DND-41 (cell line): ENCODE results near the gene SCG5.

Experiments
- ATAC-seq: fragments of 200-7000 bp; cut with Tn5 transposase; 3 replicates; pipeline ENCODE4 v1.9.1; 2021; ENCODE audit warnings: low read depth; ENCODE audit not compliant: insufficient read depth
- DNase-seq: peaks from one replicate; pipeline ENCODE4 v3.0.0-alpha.2; 2020
- H2AFZ ChIP-seq: 2 replicates; pipeline ENCODE4 v1.6.0; 2012; ENCODE audit warnings: low read depth, low read length
- H3K27ac ChIP-seq: 2 replicates; pipeline ENCODE4 v1.5.1; 2012; ENCODE audit warnings: low read length, inconsistent platforms
- H3K27me3 ChIP-seq: fragments of 200-600 bp; sonication (generic); 2 replicates; pipeline ENCODE4 v1.6.0; 2012; ENCODE audit warnings: low read length, mild to moderate bottlenecking, inconsistent platforms; ENCODE audit not compliant: insufficient read depth, poor library complexity
- H3K36me3 ChIP-seq: 2 replicates; pipeline ENCODE4 v1.5.1; 2012; ENCODE audit warnings: low read length, inconsistent platforms; ENCODE audit not compliant: insufficient read depth
- H3K4me1 ChIP-seq: 2 replicates; pipeline ENCODE4 v1.5.1; 2012; ENCODE audit warnings: mild to moderate bottlenecking, low read length; ENCODE audit not compliant: insufficient read depth
- H3K4me2 ChIP-seq: 2 replicates; pipeline ENCODE4 v1.6.0; 2012; ENCODE audit warnings: mild to moderate bottlenecking, moderate library complexity, low read length, inconsistent platforms; ENCODE audit not compliant: insufficient read depth
- H3K4me3 ChIP-seq, 2 experiments: fragments of 200-600 bp in 1 of 2; shearing (Covaris generic) in 1 of 2; 2 replicates each; pipeline ENCODE4 v1.5.1; 2012 to 2016; ENCODE audit warnings: inconsistent platforms in 2 of 2, low read length in 2 of 2, mild to moderate bottlenecking in 2 of 2, low read depth in 1 of 2, moderate library complexity in 1 of 2
- H3K79me2 ChIP-seq: 2 replicates; pipeline ENCODE4 v1.6.0; 2012; ENCODE audit warnings: low read length, inconsistent platforms; ENCODE audit not compliant: insufficient read depth
- H3K9ac ChIP-seq: 2 replicates; pipeline ENCODE4 v1.6.0; 2012; ENCODE audit warnings: low read depth, mild to moderate bottlenecking, inconsistent platforms, low read length, moderate library complexity
- H3K9me3 ChIP-seq: 2 replicates; pipeline ENCODE4 v1.5.1; 2012; ENCODE audit warnings: low read length, moderate library complexity, mild to moderate bottlenecking, inconsistent platforms; ENCODE audit not compliant: insufficient read depth, severe bottlenecking
- H4K20me1 ChIP-seq: 2 replicates; pipeline ENCODE4 v1.6.0; 2012; ENCODE audit warnings: low read length; ENCODE audit not compliant: insufficient read depth
- EZH2 ChIP-seq: IDR thresholded peaks from 3 replicates; pipeline ENCODE4 v1.6.1; 2012; ENCODE audit warnings: borderline replicate concordance, low read depth, mild to moderate bottlenecking, moderate library complexity, low read length, inconsistent platforms; ENCODE audit not compliant: severe bottlenecking
- TF ChIP-seq, protein P1 (sequence below): IDR thresholded peaks from 2 replicates; pipeline ENCODE4 v1.5.1; 2012; ENCODE audit warnings: borderline replicate concordance, low read length, moderate library complexity, mild to moderate bottlenecking; ENCODE audit not compliant: poor library complexity, severe bottlenecking; ENCODE audit errors: extremely low read depth

The SCG5 gene

DNA sequence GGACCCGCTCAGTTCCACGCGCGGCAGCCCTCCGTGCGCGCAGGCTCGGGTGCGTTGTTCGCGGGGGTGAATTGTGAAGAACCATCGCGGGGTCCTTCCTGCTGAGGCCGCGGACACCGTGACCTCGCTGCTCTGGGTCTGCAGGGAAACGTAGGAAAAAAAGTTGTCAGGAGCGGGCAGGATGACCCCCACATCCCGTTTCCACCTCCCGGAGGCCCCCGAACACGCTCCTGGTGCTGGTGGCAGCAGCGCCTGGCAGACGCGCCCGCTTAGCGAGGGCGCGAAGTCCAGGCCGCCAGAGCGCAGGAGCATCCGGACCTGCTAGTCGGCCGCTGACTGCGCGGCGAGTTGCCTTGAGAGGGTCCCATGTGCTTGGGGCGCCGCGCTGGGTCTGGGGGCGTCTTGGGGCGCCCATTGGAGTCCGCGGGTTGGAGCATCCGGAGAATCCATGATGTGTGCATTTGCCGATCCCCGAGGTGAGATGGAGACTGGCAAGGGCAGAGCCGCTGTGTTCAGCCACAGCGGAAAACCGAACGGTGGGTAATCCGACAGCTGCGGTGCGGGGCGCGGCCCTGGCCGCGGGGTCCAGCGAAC is 76.8 kb downstream of the SCG5 start:
- no peaks in the 10 kb centered on the region for H4K20me1 ChIP-seq
- no peak overlapping the region for H3K27ac ChIP-seq
- ATAC-seq = no peak
- H3K4me2 ChIP-seq = no peak overlapping the region
- H3K36me3 ChIP-seq = no peaks in the 10 kb centered on the region
- H3K9ac ChIP-seq = no peak overlapping the region
- no peak overlapping the region for H2AFZ ChIP-seq
- no peaks in the 10 kb centered on the region for H3K9me3 ChIP-seq
- DNase-seq = no peak
- H3K4me3 ChIP-seq = no peak overlapping the region
- TF ChIP-seq EZH2 = no peak
- TF ChIP-seq, protein P1, sequence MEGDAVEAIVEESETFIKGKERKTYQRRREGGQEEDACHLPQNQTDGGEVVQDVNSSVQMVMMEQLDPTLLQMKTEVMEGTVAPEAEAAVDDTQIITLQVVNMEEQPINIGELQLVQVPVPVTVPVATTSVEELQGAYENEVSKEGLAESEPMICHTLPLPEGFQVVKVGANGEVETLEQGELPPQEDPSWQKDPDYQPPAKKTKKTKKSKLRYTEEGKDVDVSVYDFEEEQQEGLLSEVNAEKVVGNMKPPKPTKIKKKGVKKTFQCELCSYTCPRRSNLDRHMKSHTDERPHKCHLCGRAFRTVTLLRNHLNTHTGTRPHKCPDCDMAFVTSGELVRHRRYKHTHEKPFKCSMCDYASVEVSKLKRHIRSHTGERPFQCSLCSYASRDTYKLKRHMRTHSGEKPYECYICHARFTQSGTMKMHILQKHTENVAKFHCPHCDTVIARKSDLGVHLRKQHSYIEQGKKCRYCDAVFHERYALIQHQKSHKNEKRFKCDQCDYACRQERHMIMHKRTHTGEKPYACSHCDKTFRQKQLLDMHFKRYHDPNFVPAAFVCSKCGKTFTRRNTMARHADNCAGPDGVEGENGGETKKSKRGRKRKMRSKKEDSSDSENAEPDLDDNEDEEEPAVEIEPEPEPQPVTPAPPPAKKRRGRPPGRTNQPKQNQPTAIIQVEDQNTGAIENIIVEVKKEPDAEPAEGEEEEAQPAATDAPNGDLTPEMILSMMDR = no peak
- H3K27me3 ChIP-seq = no peaks in the 10 kb centered on the region
- H3K79me2 ChIP-seq = no peaks in the 10 kb centered on the region
- no peaks in the 10 kb centered on the region for H3K4me1 ChIP-seq

DNA sequence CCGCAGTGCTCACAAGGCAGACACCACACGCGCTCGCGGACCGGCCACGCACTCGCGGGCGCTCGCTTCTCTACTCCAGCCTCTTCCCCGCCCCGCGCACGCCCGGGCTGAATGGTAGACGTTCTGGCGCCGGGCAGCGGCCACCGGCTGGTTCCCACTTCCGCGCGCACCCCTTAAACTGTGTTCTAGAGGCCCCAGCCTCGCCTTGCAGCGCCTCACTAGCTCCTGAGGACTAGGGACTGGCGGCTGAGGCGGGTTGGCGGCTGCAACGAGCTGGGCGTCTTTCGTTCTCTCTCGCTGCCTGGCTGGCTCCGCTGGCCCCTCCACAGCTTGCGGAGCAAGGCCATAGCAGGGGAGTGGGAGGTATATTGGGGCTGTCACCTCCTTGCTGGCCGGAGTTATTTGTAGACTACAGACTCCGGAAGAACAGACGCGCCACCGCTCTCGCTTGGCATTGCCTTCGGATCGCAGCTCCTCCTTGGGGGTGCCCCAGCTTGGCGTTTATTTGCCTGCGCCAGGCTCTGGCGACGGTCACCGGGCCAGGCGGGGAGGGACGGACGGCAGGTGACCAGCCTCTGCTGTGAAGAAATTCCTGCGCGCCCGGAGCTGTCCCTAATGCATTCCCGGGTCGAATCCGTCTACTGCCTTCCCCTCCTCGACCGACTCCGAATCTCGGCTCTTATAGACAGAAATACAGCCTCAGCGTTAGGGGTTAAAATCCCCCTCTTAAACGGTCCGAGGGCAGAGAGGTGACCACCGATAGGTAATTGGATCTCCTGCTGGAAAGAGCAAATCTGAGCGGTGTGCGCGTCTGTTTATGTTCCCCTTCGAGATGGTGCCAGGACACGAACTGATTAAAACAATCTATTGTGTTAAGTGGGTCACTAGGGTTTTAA is 77.6 kb downstream of the SCG5 start:
- TF ChIP-seq, protein P1 = no peak
- no peak for TF ChIP-seq EZH2
- Histone ChIP-seq H3K4me1 (no peaks in the 10 kb centered on the region), H3K9ac (no peak overlapping the region), H3K4me3 (no peak overlapping the region), H3K27me3 (no peaks in the 10 kb centered on the region), H3K9me3 (no peaks in the 10 kb centered on the region), H4K20me1 (no peaks in the 10 kb centered on the region), H3K79me2 (no peaks in the 10 kb centered on the region), H3K27ac (no peak overlapping the region), H3K4me2 (no peak overlapping the region), H2AFZ (no peak overlapping the region), H3K36me3 (no peaks in the 10 kb centered on the region)
- ATAC-seq (no peak), DNase-seq (no peak)

DNA sequence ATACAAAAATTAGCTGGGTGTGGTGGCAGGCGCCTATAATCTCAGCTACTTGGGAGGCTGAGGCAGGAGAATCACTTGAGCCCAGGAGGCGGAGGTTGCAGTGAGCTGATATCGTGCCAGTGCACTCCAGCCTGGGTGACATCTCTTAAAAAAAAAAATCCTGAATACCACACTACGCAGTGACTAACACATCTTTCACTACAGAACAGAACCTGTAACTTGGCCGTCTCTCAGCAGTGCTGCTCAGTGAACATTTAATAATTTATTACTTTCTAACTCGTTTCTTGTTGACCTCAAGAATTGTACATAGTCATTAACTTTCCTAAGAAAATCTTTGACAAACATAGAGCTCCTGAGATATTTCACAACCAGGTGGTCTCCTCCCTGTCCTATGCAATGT is 80.1 kb downstream of the SCG5 start:
- Histone ChIP-seq H3K4me2 (no peak overlapping the region), H4K20me1 (no peaks in the 10 kb centered on the region), H2AFZ (no peak overlapping the region), H3K4me3 (no peak overlapping the region), H3K27me3 (no peaks in the 10 kb centered on the region), H3K79me2 (no peaks in the 10 kb centered on the region), H3K9ac (no peak overlapping the region), H3K4me1 (no peaks in the 10 kb centered on the region), H3K9me3 (no peaks in the 10 kb centered on the region), H3K36me3 (no peaks in the 10 kb centered on the region), H3K27ac (no peak overlapping the region)
- no peak for DNase-seq
- no peak for TF ChIP-seq EZH2
- TF ChIP-seq, protein P1 = no peak
- ATAC-seq = no peak
